Fibroblast of the aortic adventitia (primary cell): Measurements from ENCODE around the gene RAB22A. TPM values are rescaled to one million over a fixed set of nuclear protein-coding genes. Genes with fewer than 3 reads are reported as not detected.

Source experiments
- DNase-seq: peaks from one replicate; pipeline ENCODE4 v3.0.0-alpha.2; 2010; ENCODE audit warnings: low read depth
- H3K4me3 ChIP-seq: 2 replicates; pipeline ENCODE4 v1.5.1; 2011; ENCODE audit warnings: low read depth, mild to moderate bottlenecking, control low read depth, low read length, moderate library complexity
- CTCF ChIP-seq: IDR thresholded peaks from 2 replicates; pipeline ENCODE4 v1.5.1; 2011; ENCODE audit warnings: mild to moderate bottlenecking, low read length, control low read depth, inconsistent platforms; ENCODE audit not compliant: insufficient read depth
- total RNA-seq: library from RNA; depleted of rRNA; stranded (reverse); fragments of >200 nt; gene quantifications from 2 replicates; pipeline ENCODE4 v1.2.3, GENCODE V29; 2012; ENCODE audit warnings: low replicate concordance

The RAB22A gene
- total RNA-seq, 1 donor = 41.5 TPM

- no peak for TF ChIP-seq CTCF
- no peak overlapping the region for H3K4me3 ChIP-seq
- no peak for DNase-seq
Measured at GRCh38 chr20:58398254-58398653, 88.7 kb downstream of the RAB22A start.

- H3K4me3 ChIP-seq = no peak overlapping the region
- TF ChIP-seq CTCF = no peak
Measured at GRCh38 chr20:58399926-58400325, 90.4 kb downstream of the RAB22A start.

GRCh38 chr20:58401162-58401561 lies 91.6 kb downstream of the RAB22A start:
- H3K4me3 ChIP-seq = no peak overlapping the region
- TF ChIP-seq CTCF = no peak
- no peak for DNase-seq

More at GRCh38 chr20:58399926-58400325, 90.4 kb downstream of the RAB22A start:
- DNase-seq = no peak

GRCh38 chr20:58402305-58402704 lies 92.8 kb downstream of the RAB22A start:
- no peak for DNase-seq
- TF ChIP-seq CTCF = no peak
- no peak overlapping the region for H3K4me3 ChIP-seq

GRCh38 chr20:58402827-58403226 lies 93.3 kb downstream of the RAB22A start:
- TF ChIP-seq CTCF = no peak
- DNase-seq = no peak
- no peak overlapping the region for H3K4me3 ChIP-seq

- no peak overlapping the region for H3K4me3 ChIP-seq
- no peak for TF ChIP-seq CTCF
- DNase-seq = no peak
Measured at GRCh38 chr20:58403272-58403671, 93.8 kb downstream of the RAB22A start.

GRCh38 chr20:58405504-58406291 lies 96.2 kb downstream of the RAB22A start:
- no peak overlapping the region for H3K4me3 ChIP-seq
- no peak for TF ChIP-seq CTCF
- DNase-seq = peak; percentile 41
